Daoy (cell line): ENCODE data around the gene FOXJ1. TPM values are rescaled to one million over a fixed set of nuclear protein-coding genes. Genes with fewer than 3 reads are reported as not detected.

Experiments
- DNase-seq: peaks from one replicate; pipeline ENCODE4 v3.0.0-alpha.2; 2015; ENCODE audit warnings: low read depth
- total RNA-seq: library from RNA; depleted of rRNA; stranded (reverse); fragments of >200 nt; shearing (Covaris generic); gene quantifications from 2 replicates; pipeline ENCODE4 v1.2.3, GENCODE V29; 2014

FOXJ1 gene
- total RNA-seq, 1 experiment from 2014 or later = not detected

DNA sequence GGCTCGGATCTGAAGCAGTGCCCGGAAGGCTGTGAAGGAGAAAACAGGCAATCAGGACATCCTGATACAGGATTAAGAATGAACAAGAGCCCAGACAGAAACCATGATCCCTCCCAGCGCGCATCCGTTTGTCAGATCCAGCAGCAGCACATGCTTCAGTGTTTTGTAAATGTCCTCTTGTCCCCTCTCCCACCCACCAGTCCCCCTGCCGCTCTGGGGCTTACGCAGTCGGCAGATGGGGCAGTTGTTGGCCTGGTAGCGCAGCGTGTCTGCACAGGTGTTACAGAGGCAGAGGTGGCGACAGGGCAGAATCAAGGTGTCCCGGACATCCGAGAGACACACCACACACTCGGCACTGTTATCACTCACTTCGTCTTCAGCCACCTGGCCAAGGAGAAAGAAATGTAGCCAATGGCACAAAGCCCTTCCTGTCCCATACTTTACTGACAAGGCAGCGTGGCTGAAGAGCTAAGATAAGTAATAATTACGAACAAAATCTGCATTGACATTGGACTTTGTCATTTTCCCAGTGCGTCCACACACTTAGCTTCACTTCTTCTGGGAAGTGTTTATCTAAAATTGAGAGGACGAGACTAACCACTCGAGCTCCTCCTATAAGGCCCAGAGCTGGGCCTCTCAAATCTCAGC lies 20.7 kb upstream of the FOXJ1 start:
- no peak for DNase-seq

GRCh38 chr17:76160896-76161528 lies 20.0 kb upstream of the FOXJ1 start:
- no peak for DNase-seq

DNA sequence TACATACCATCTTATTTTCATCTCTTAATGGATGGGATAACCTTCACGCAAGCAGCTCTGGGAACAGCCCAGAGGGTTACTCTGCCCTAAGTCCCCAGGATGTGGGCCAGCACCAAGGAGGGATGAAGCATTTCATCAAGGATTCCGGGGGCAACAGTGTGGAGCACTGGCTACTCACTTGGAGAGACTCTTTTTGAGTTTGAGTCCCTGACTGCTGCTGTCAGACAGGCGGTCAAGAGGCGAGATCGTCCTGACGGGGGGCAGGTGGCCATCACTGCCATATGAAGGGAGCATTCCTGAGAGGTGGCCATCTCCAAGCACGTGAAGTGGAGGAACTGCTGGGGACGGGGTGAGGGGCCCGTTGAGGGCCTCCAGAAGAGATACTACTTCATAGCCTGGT lies 18.1 kb upstream of the FOXJ1 start:
- no peak for DNase-seq

GRCh38 chr17:76157759-76158158 lies 16.7 kb upstream of the FOXJ1 start:
- no peak for DNase-seq

GRCh38 chr17:76156662-76156991 lies 15.6 kb upstream of the FOXJ1 start:
- DNase-seq = no peak

DNA sequence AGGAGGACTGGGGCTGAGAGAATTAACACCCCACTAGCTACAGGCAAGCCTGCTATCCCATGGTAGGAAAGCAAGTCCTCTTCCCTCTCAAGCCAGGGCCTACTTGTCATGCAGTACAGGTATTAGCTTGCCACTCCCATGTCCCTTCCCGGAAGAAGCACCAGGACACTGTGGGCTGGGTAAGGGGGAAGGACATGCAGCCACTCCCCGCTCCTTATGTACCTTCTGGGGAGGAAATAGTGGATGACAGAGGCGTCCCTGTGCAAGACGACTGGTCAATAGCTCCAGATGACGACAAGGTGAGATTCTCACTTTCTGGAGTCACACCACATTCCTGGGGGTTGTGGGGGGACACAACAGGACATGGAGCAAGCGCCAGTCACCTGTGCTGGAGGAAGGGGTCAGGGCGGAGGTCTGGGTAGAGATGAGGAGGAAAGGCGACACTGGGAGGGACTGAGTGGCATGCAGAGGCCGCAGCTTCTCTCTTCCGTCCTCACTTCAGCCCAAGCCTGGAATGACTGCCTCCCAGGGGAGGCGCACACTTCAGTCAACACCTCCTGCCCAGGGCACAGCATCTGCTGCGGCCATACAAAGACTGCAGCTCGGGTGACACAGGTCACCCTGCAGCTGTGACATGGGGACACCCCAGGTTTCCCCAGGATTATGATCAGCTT lies 15.1 kb upstream of the FOXJ1 start:
- DNase-seq = no peak

DNA sequence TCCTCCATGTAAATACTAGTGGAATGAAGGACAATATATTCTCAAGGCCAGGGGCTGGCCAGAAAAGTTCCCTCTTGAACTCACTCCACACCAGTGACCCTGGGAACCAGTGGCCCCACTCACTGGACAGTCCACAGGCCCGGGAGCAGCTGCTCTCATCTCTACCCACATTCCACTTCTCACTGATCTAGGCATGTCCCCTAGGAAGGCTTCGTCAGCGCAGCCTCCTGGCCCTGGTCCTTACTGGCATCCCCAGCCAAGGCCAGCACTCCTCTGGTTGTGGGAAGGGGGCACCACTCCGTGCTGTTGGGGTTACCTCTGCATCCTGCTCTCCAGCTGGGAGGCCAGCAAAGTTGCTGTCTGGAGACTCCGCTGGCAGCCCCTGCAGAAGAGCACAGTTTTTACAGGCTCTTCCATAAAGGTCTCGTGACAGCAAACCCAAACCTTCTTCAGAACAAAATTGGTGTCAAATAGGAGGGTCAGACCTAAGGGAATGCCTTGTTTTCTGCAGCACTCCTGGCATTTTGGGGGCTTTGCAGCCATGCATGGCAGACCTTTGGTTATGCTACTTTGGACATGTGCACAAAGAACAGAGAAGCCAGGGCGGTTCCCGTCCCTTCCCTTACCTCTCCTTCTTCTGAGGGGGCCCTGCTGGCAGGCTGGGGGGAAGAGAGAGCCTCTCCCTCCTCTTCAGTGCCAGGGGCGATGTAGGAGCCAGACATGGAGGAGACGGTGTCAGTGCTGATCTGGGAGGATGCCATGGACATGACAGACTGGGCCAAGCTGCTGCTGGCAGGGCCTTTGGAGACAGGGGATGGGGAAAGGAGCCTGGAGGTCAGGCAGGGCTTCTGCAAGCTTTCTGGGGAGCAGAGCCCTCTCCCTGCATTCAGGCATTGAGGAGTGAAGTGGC lies 14.1 kb upstream of the FOXJ1 start:
- no peak for DNase-seq

- DNase-seq = no peak
These were observed 13.2 kb upstream of the FOXJ1 start for GRCh38 chr17:76154292-76154691.

- DNase-seq = no peak
These were observed 12.6 kb upstream of the FOXJ1 start for GRCh38 chr17:76153640-76154039.

GRCh38 chr17:76153202-76153601 lies 12.2 kb upstream of the FOXJ1 start:
- DNase-seq = no peak

DNA sequence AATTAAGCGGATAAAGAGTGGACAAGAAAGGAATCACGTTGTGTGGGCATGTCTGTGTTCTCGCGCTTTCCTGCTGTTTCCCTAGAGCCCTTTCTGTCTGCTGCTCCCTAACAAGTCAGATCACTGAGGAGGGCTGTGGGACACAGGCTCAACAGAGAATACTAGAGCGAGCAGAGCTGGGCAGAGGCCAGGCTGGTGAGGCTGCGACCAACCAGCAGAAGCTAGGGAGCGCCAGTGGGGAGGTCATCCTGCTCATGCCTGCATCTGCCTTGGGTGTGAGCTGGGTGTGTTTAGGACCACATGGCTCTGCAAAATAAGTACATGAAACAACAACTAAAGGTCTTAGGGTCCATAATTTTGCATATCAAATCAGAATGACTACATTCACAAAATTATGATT lies 11.5 kb upstream of the FOXJ1 start:
- no peak for DNase-seq

- no peak for DNase-seq
These were observed 10.9 kb upstream of the FOXJ1 start for GRCh38 chr17:76151896-76152454.

DNA sequence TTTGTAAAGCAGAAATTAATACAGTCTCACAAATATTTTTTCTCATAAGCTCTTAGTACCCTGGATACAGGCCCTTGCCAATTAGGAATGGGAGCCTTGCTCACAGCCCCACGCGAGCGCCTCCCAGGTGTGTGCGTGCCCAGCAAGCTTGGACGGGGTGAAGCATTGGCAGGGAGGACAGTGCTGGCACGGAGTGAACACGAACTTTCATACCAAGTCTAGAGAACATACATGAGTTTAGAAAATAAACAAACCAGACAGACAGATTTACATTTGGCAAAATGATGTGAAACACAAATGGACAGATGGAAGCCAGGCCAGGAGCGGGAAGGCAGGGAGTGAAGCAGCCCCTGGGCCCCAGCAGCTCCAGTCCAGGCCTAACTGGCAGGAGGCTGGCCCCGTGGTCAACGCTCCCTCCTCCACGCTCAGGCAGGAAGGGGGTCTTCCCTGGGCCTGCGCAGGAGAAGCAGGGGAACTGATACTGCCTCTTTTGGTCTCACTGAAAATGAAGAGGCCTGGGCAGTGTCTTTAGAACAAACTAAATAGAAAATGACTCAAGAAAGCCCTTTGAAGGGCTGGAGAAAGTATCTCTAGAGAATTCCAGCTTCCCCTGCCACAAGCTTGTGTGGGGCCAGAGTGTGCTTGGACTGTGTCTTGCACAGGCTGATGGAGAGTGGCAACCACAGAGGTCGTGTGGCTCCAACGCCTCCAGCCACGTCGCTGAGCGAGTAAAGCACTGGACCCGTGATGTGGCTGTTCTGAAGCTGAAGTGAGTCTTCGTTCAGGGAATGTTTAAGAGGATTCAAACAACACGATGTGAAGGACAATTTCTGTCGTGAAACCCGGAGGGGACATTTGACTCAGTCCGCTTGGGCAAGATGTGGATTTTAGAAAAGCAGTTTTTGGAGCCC lies 9.9 kb upstream of the FOXJ1 start:
- DNase-seq = no peak

DNA sequence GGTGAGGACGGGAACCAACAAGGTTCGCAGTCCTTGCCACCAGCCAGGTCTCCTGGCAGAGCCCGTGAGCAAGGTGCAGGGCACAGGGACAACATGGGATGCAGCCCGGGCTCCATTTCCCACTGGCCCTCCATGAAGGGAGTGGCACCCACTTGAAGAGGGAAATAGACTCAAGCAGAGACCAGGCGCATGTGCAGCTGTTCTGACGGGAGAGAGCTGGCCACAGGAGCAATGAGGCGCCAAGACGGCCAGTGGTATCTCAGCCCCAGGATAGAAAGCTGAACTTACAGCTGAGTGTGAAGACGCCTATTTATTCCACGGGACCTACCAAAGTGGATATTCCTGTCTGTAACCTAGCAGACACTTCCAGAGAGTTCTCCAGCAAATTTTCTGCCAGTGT lies 8.2 kb upstream of the FOXJ1 start:
- no peak for DNase-seq

- no peak for DNase-seq
These were observed 6.9 kb upstream of the FOXJ1 start for GRCh38 chr17:76148015-76148326.

- no peak for DNase-seq
These were observed 6.4 kb upstream of the FOXJ1 start for GRCh38 chr17:76147211-76148014.

GRCh38 chr17:76146053-76146851 lies 5.2 kb upstream of the FOXJ1 start:
- no peak for DNase-seq

DNA sequence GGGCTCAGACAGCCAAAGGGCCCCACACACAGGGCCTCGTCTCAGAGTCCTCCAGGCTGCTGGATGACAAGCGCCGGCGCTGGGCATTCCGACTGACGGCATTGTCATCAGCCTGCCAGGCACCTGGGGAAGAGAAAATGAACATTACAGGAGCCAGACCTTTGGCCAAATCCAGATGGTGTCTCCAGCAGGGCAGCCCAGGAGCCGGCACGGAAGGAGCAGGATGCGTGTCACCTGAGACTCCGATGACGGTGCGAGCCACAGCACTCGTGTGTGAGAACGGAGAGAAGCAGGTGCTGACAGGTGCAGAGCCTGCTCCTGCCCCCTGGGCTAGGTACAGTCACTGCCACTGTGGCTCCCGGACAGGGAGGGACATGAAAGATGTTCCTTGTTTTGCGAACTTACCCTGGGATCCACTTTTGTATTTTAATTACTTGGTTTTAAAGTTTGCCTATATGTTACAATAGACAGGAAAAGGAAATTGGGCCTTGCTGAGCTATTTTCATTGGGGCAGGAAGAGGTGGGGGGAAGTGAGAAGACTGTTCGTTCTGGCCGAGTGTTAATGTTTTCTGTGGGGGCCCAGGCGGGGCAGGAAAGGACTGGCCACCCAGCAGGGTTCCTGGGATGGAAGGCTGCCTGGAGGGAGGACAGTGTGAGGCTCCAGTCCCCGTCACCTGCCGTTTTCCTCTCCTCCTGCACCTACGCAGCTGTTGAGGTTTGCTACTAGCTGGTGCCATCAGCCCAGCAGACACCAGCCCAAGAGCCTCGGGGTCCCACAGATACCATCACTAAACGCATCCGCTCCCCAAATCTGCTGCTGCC lies 4.4 kb upstream of the FOXJ1 start:
- DNase-seq = no peak
